K562 (cell line): Measurements from ENCODE around the gene RACK1. TPM values are rescaled to one million over a fixed set of nuclear protein-coding genes. Genes with fewer than 3 reads are reported as not detected.

Source experiments
- ARHGAP35 ChIP-seq: fragments of 450-650 bp; IDR thresholded peaks from 2 replicates; pipeline ENCODE4 v1.6.1; 2018; ENCODE audit not compliant: partially characterized antibody
- ASH1L ChIP-seq: fragments of 450-650 bp; IDR thresholded peaks from 2 replicates; pipeline ENCODE4 v1.6.1; 2018; ENCODE audit warnings: borderline replicate concordance, mild to moderate bottlenecking, low read depth; ENCODE audit not compliant: partially characterized antibody
- CSDE1 ChIP-seq, 2 experiments: fragments of 450-650 bp; IDR thresholded peaks; 2 replicates each; pipeline ENCODE4 v1.6.1; 2016; ENCODE audit warnings: mild to moderate bottlenecking in 1 of 2
- E2F3 ChIP-seq: fragments of 250-450 bp; sonication (Bioruptor Pico); IDR thresholded peaks from 2 replicates; pipeline ENCODE4 v1.4.0; 2020; ENCODE audit warnings: mild to moderate bottlenecking
- ETV1 ChIP-seq: fragments of 450-650 bp; conservative IDR thresholded peaks from 2 replicates; pipeline ENCODE4 v1.6.1; 2016; ENCODE audit warnings: missing genetic modification characterization, control low read depth, low read depth, missing compliant biosample characterization
- HSF4 ChIP-seq: fragments of 250-450 bp; sonication (Bioruptor Pico); IDR thresholded peaks from 2 replicates; pipeline ENCODE4 v2.1.2; 2022; ENCODE audit warnings: mild to moderate bottlenecking, moderate library complexity, borderline replicate concordance
- NFIX ChIP-seq: fragments of 250-450 bp; sonication (Bioruptor Pico); IDR thresholded peaks from 2 replicates; pipeline ENCODE4 v1.4.0; 2020; ENCODE audit warnings: low read depth, mild to moderate bottlenecking, moderate library complexity
- NFXL1 ChIP-seq: fragments of 450-650 bp; formaldehyde crosslinking; IDR thresholded peaks from 2 replicates; pipeline ENCODE4 v1.4.0; 2021; ENCODE audit warnings: mild to moderate bottlenecking
- RBM14 ChIP-seq: fragments of 200-400 bp; formaldehyde crosslinking; IDR thresholded peaks from 2 replicates; pipeline ENCODE4 v1.6.1; 2018; ENCODE audit warnings: low read depth, mild to moderate bottlenecking, low read length, moderate library complexity, borderline replicate concordance; ENCODE audit not compliant: insufficient read depth
- SRSF7 ChIP-seq: fragments of 200-400 bp; formaldehyde crosslinking; optimal IDR thresholded peaks from 2 replicates; pipeline ENCODE3; 2017; ENCODE audit warnings: mild to moderate bottlenecking, low read depth, low read length
- STAG1 ChIP-seq: sonication (generic); formaldehyde crosslinking; IDR thresholded peaks from 2 replicates; pipeline ENCODE4 v1.5.0; 2020; ENCODE audit warnings: missing genetic modification reagents, borderline replicate concordance
- TRIM24 ChIP-seq, 2 experiments: fragments of 450-650 bp; IDR thresholded peaks; 2 replicates each; pipeline ENCODE4 v1.6.1; 2016
- TRIM28 ChIP-seq: fragments of 450-650 bp; IDR thresholded peaks from 2 replicates; pipeline ENCODE4 v1.6.1; 2017
- polyA plus RNA-seq, 8 experiments: library from polyadenylated mRNA; depleted of rRNA in 4 of 8; stranded (reverse) in 5 of 8; unstranded in 3 of 8; fragments of >200 nt; fragmentation: Nextera tagmentation in 2 of 8; fragmentation: Illumina TruSeq in 1 of 8; extraction: Ambion mirVana in 2 of 8; extraction: Trizol in 1 of 8; gene quantifications; 2 replicates each; pipeline versions ENCODE4 v1.2.1 to v1.2.3, GENCODE V29; 2011 to 2014; ENCODE audit warnings: inconsistent platforms in 1 of 8, missing spikeins in 1 of 8
- total RNA-seq, 7 experiments: library from RNA; depleted of rRNA in 6 of 7; stranded (reverse); fragments of >200 nt in 6 of 7; fragmentation: Illumina TruSeq in 2 of 7; extraction: Trizol in 2 of 7; gene quantifications; 2 replicates each; pipeline versions ENCODE4 v1.2.1 to v1.2.3, GENCODE V29; 2011 to 2021; ENCODE audit warnings: low replicate concordance in 1 of 7
- TF ChIP-seq, protein P1 (sequence below): fragments of 250-450 bp; sonication (Bioruptor Pico); IDR thresholded peaks from 2 replicates; pipeline ENCODE4 v1.5.0; 2022; ENCODE audit warnings: mild to moderate bottlenecking
- TF ChIP-seq, protein P2 (sequence below): sonication (generic); formaldehyde crosslinking; IDR thresholded peaks from 2 replicates; pipeline ENCODE4 v1.8.1; 2022; ENCODE audit warnings: missing genetic modification reagents
- TF ChIP-seq, protein P3 (sequence below): fragments of 250-450 bp; sonication (Bioruptor Pico); IDR thresholded peaks from 2 replicates; pipeline ENCODE4 v1.4.0; 2020
- TF ChIP-seq, protein P4 (sequence below): fragments of 450-650 bp; formaldehyde crosslinking; IDR thresholded peaks from 2 replicates; pipeline ENCODE4 v1.4.0; 2022; ENCODE audit warnings: missing genetic modification characterization

RACK1 gene
- total and polyA plus RNA-seq, 9 of the 15 experiments (the other 6 are each of a cell fraction or from before 2014, with no cell fraction given) = 2,303 to 5,311 (median 3,833) TPM

DNA sequence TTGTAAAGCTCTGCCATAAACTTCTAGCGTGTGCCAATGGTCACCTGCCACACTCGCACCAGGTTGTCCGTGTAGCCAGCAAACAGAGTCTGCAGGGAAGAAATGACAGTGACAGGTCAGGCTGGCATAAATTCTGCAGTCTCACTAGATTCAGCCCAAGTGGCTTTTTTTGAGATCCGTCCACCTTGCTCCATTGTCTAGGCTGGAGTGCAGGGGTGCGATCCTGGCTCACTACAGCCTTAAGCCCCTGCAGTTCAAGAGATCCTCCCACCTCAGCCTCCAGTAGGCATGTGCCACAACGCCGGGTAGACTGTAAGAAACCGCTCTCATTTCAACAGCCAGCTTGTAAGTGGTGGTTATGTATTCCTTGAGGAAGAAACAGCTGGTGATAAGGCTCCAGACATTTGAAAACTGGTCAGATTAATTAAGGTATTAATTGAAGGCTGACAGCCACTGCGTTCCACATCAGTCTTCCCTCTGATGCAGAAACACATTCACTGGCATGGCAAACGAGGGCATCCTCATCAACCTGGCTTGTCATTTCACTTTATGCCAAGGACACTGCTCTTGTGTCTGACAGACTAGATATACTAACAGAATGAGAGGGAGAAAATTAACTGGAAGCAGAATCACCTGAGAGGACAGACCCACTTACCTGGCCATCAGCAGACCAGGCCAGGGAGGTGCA is 6.6 kb downstream of the RACK1 start (continued):
- TF ChIP-seq ETV1 (tag) = no peak
- no peak for TF ChIP-seq ASH1L
- TF ChIP-seq STAG1 (CRISPR knock-in tag) = no peak
- no peak for TF ChIP-seq TRIM28
- TF ChIP-seq, protein P1, sequence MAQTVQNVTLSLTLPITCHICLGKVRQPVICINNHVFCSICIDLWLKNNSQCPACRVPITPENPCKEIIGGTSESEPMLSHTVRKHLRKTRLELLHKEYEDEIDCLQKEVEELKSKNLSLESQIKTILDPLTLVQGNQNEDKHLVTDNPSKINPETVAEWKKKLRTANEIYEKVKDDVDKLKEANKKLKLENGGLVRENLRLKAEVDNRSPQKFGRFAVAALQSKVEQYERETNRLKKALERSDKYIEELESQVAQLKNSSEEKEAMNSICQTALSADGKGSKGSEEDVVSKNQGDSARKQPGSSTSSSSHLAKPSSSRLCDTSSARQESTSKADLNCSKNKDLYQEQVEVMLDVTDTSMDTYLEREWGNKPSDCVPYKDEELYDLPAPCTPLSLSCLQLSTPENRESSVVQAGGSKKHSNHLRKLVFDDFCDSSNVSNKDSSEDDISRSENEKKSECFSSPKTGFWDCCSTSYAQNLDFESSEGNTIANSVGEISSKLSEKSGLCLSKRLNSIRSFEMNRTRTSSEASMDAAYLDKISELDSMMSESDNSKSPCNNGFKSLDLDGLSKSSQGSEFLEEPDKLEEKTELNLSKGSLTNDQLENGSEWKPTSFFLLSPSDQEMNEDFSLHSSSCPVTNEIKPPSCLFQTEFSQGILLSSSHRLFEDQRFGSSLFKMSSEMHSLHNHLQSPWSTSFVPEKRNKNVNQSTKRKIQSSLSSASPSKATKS (CRISPR knock-in tag) = no peak
- TF ChIP-seq HSF4 = no peak
- no peak for TF ChIP-seq SRSF7
- TF ChIP-seq RBM14 = no peak
- TF ChIP-seq, protein P2, sequence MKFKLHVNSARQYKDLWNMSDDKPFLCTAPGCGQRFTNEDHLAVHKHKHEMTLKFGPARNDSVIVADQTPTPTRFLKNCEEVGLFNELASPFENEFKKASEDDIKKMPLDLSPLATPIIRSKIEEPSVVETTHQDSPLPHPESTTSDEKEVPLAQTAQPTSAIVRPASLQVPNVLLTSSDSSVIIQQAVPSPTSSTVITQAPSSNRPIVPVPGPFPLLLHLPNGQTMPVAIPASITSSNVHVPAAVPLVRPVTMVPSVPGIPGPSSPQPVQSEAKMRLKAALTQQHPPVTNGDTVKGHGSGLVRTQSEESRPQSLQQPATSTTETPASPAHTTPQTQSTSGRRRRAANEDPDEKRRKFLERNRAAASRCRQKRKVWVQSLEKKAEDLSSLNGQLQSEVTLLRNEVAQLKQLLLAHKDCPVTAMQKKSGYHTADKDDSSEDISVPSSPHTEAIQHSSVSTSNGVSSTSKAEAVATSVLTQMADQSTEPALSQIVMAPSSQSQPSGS = no peak
- no peak for TF ChIP-seq TRIM24 (IDR thresholded peaks at IDR 0.05)
- TF ChIP-seq, protein P3, sequence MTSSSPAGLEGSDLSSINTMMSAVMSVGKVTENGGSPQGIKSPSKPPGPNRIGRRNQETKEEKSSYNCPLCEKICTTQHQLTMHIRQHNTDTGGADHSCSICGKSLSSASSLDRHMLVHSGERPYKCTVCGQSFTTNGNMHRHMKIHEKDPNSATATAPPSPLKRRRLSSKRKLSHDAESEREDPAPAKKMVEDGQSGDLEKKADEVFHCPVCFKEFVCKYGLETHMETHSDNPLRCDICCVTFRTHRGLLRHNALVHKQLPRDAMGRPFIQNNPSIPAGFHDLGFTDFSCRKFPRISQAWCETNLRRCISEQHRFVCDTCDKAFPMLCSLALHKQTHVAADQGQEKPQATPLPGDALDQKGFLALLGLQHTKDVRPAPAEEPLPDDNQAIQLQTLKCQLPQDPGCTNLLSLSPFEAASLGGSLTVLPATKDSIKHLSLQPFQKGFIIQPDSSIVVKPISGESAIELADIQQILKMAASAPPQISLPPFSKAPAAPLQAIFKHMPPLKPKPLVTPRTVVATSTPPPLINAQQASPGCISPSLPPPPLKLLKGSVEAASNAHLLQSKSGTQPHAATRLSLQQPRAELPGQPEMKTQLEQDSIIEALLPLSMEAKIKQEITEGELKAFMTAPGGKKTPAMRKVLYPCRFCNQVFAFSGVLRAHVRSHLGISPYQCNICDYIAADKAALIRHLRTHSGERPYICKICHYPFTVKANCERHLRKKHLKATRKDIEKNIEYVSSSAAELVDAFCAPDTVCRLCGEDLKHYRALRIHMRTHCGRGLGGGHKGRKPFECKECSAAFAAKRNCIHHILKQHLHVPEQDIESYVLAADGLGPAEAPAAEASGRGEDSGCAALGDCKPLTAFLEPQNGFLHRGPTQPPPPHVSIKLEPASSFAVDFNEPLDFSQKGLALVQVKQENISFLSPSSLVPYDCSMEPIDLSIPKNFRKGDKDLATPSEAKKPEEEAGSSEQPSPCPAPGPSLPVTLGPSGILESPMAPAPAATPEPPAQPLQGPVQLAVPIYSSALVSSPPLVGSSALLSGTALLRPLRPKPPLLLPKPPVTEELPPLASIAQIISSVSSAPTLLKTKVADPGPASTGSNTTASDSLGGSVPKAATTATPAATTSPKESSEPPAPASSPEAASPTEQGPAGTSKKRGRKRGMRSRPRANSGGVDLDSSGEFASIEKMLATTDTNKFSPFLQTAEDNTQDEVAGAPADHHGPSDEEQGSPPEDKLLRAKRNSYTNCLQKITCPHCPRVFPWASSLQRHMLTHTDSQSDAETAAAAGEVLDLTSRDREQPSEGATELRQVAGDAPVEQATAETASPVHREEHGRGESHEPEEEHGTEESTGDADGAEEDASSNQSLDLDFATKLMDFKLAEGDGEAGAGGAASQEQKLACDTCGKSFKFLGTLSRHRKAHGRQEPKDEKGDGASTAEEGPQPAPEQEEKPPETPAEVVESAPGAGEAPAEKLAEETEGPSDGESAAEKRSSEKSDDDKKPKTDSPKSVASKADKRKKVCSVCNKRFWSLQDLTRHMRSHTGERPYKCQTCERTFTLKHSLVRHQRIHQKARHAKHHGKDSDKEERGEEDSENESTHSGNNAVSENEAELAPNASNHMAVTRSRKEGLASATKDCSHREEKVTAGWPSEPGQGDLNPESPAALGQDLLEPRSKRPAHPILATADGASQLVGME (CRISPR knock-in tag) = no peak
- TF ChIP-seq NFIX (CRISPR knock-in tag) = no peak
- TF ChIP-seq CSDE1 (IDR thresholded peaks at IDR 0.05) = no peak
- TF ChIP-seq, protein P4, sequence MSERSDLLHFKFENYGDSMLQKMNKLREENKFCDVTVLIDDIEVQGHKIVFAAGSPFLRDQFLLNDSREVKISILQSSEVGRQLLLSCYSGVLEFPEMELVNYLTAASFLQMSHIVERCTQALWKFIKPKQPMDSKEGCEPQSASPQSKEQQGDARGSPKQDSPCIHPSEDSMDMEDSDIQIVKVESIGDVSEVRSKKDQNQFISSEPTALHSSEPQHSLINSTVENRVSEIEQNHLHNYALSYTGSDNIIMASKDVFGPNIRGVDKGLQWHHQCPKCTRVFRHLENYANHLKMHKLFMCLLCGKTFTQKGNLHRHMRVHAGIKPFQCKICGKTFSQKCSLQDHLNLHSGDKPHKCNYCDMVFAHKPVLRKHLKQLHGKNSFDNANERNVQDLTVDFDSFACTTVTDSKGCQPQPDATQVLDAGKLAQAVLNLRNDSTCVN (CRISPR knock-in tag) = no peak
- no peak for TF ChIP-seq ARHGAP35
- TF ChIP-seq E2F3 (CRISPR knock-in tag) = no peak
- TF ChIP-seq NFXL1 (CRISPR knock-in tag) = no peak
